B cell (primary cell): ENCODE measurements around the gene RAD9A. TPM values are rescaled to one million over a fixed set of nuclear protein-coding genes. Genes with fewer than 3 reads are reported as not detected.

Experiments
- ATAC-seq: fragments of 200-7000 bp; cut with Tn5 transposase; one replicate; pipeline ENCODE4 v1.10.0; 2021; ENCODE audit warnings: low read depth, mild to moderate bottlenecking, moderate number of reproducible peaks, moderate library complexity
- CTCF ChIA-PET: fragments of 350-600 bp; sonication (Branson Sonifier 250); formaldehyde crosslinking; loops from one replicate; lab custom pipeline; 2021; ENCODE audit warnings: antibody characterized with exemption, inconsistent platforms; lab: Charles Lee
- POLR2A ChIA-PET: fragments of 350-600 bp; sonication (Branson Sonifier 250); formaldehyde crosslinking; loops from one replicate; lab custom pipeline; 2021; ENCODE audit warnings: antibody characterized with exemption; lab: Charles Lee
- DNase-seq: peaks from one replicate; pipeline ENCODE4 v3.0.0; 2013
- H2AFZ ChIP-seq: 2 replicates; pipeline ENCODE4 v1.6.1; 2012; ENCODE audit warnings: mild to moderate bottlenecking, low read depth, low read length; ENCODE audit not compliant: insufficient read depth, poor library complexity, severe bottlenecking
- H3K27ac ChIP-seq, 2 donors: 1 replicate in 1 of 2; 2 replicates in 1 of 2; pipeline ENCODE4 v1.5.1; 2012 to 2013; ENCODE audit warnings: low read length in 2 of 2, mild to moderate bottlenecking in 2 of 2, moderate library complexity in 1 of 2
- H3K27me3 ChIP-seq, 4 experiments: fragments of 200-600 bp in 1 of 4; sonication (generic) in 1 of 4; replicated peaks in 1 of 4; 1 replicate in 2 of 4; 2 replicates in 2 of 4; pipeline versions ENCODE4 v1.6.1 to v1.7.0; 2013 to 2016; ENCODE audit warnings: low read length in 3 of 4, mild to moderate bottlenecking in 2 of 4, mixed read lengths in 1 of 4, moderate library complexity in 1 of 4; ENCODE audit not compliant: insufficient read depth in 4 of 4, control insufficient read depth in 3 of 4; ENCODE audit errors: control extremely low read depth in 1 of 4
- H3K36me3 ChIP-seq, 2 experiments: replicated peaks in 1 of 2; 1 replicate in 1 of 2; 2 replicates in 1 of 2; pipeline versions ENCODE4 v1.6.1 to v1.7.1; 2013; ENCODE audit warnings: low read length in 1 of 2; ENCODE audit not compliant: insufficient read depth in 2 of 2, control insufficient read depth in 1 of 2; ENCODE audit errors: control extremely low read depth in 1 of 2, extremely low read depth in 1 of 2
- H3K4me1 ChIP-seq, 2 donors: fragments of 200-600 bp in 1 of 2; sonication (generic) in 1 of 2; 1 replicate in 1 of 2; 2 replicates in 1 of 2; pipeline versions ENCODE4 v1.5.1 to v1.6.1; 2013 to 2017; ENCODE audit warnings: low read length in 2 of 2; ENCODE audit not compliant: control insufficient read depth in 2 of 2, insufficient read depth in 2 of 2
- H3K4me2 ChIP-seq: replicated peaks from 2 replicates; pipeline ENCODE3; 2012; ENCODE audit warnings: mild to moderate bottlenecking, low read depth, low read length; ENCODE audit not compliant: poor library complexity, severe bottlenecking
- H3K4me3 ChIP-seq, 5 experiments: fragments of 200-600 bp in 1 of 5; sonication (generic) in 1 of 5; 1 replicate in 3 of 5; 2 replicates in 2 of 5; pipeline versions ENCODE4 v1.5.1 to v1.7.0; 2011 to 2016; ENCODE audit warnings: low read length in 4 of 5, mild to moderate bottlenecking in 4 of 5, low read depth in 2 of 5, control low read depth in 1 of 5, moderate library complexity in 1 of 5; ENCODE audit not compliant: insufficient read depth in 1 of 5; ENCODE audit errors: control extremely low read depth in 1 of 5, extremely low read depth in 1 of 5
- H3K79me2 ChIP-seq: fragments of 200-600 bp; sonication (generic); one replicate; pipeline ENCODE4 v1.6.0; 2016; ENCODE audit warnings: low read length; ENCODE audit not compliant: control insufficient read depth, insufficient read depth
- H3K9ac ChIP-seq: fragments of 200-600 bp; sonication (generic); 2 replicates; pipeline ENCODE4 v1.6.1; 2017; ENCODE audit warnings: mild to moderate bottlenecking, low read length, moderate library complexity
- H3K9me3 ChIP-seq, 3 donors: one replicate each; pipeline versions ENCODE4 v1.6.1 to v1.7.1; 2013; ENCODE audit warnings: low read length in 2 of 3; ENCODE audit not compliant: control insufficient read depth in 2 of 3, insufficient read depth in 1 of 3; ENCODE audit errors: control extremely low read depth in 1 of 3
- H4K20me1 ChIP-seq: 2 replicates; pipeline ENCODE4 v1.6.0; 2012; ENCODE audit warnings: mild to moderate bottlenecking, low read length; ENCODE audit not compliant: insufficient read depth, control insufficient read depth, poor library complexity, severe bottlenecking
- H3K27ac Mint-ChIP-seq: one replicate; pipeline ENCODE4 v1.8.0; 2021; ENCODE audit warnings: mixed read lengths
- H3K27me3 Mint-ChIP-seq: one replicate; pipeline ENCODE4 v1.8.0; 2021; ENCODE audit warnings: mixed read lengths
- H3K4me1 Mint-ChIP-seq: one replicate; pipeline ENCODE4 v1.8.0; 2021; ENCODE audit warnings: mixed read lengths
- H3K4me3 Mint-ChIP-seq: one replicate; pipeline ENCODE4 v1.8.0; 2021; ENCODE audit warnings: mixed read lengths
- H3K9me3 Mint-ChIP-seq: one replicate; pipeline ENCODE4 v1.8.0; 2022; ENCODE audit warnings: mixed read lengths; ENCODE audit not compliant: insufficient read depth
- CTCF ChIP-seq: fragments of 200-600 bp; IDR thresholded peaks from one replicate; pipeline ENCODE4 v1.8.0; 2022; ENCODE audit warnings: antibody characterized with exemption, mild to moderate bottlenecking
- EZH2 ChIP-seq: IDR thresholded peaks from 2 replicates; pipeline ENCODE4 v1.6.1; 2012; ENCODE audit warnings: borderline replicate concordance, low read depth, mild to moderate bottlenecking, moderate library complexity, low read length; ENCODE audit not compliant: insufficient read depth, poor library complexity, severe bottlenecking
- WGBS: methylation state at CpG from one replicate; pipeline ENCODE4 v1.1.5; 2013; ENCODE audit warnings: missing lambda C conversion rate; ENCODE audit not compliant: insufficient coverage; 5-methylcytosine and 5-hydroxymethylcytosine counted together
- intact Hi-C: fragments of 100-400 bp; cut with micrococcal nuclease; formaldehyde crosslinking; loops from one replicate; pipeline ENCODE4 v1.10.0; 2022
- polyA plus RNA-seq: library from polyadenylated mRNA; depleted of rRNA; stranded (reverse); fragments of >200 nt; gene quantifications from 2 replicates; pipeline ENCODE4 v1.2.3, GENCODE V29; 2012
- total RNA-seq, 2 donors: library from RNA; stranded (reverse); fragments of 120-200 nt in 1 of 2; gene quantifications; 1 replicate in 1 of 2; 2 replicates in 1 of 2; pipeline versions ENCODE4 v1.2.3 to v1.2.4, GENCODE V29; 2013 to 2022

The RAD9A gene
- total and polyA plus RNA-seq, 2 donors (not counting 1 experiment from before 2014, with no cell fraction given): 50.6 to 76.8 TPM

- no peaks in the 10 kb centered on the region for H3K9me3 ChIP-seq
- no peaks in the 10 kb centered on the region for H3K27me3 Mint-ChIP-seq
- peak overlapping the region; percentile 100 for H3K27ac Mint-ChIP-seq
- DNase-seq (peak; percentile 23), ATAC-seq (no peak)
- no peaks in the 10 kb centered on the region for H3K27me3 ChIP-seq
- peaks cover 72 to 81% of the 10 kb centered on the region in 2 donors for H3K4me1 ChIP-seq
- peaks cover 71% of the 10 kb centered on the region for H3K79me2 ChIP-seq
- ChIA-PET CTCF (interaction anchor here (0.6 to 42.2 kb wide), 19 partner anchors 0 to 275 kb away, joined by 3 to 2379 read pairs (median 4); partner anchors contain the start of genes AIP, ANKRD13D, CDK2AP2 and CLCF1), POLR2A (interaction anchor here (0.6 to 9.0 kb wide), 28 partner anchors 7 to 1235 kb away, joined by 3 to 323 read pairs (median 5); partner anchors contain the start of genes AIP, ALDH3B1, ANKRD13D and CLCF1)
- peaks cover 86% of the 10 kb centered on the region for H3K4me1 Mint-ChIP-seq
- H3K4me2 ChIP-seq: peak overlapping the region; percentile 97
- H3K36me3 ChIP-seq: peaks cover 0 to 9% of the 10 kb centered on the region in 2 experiments
- peak overlapping the region; percentile 96 for H3K4me3 Mint-ChIP-seq
- no peak for TF ChIP-seq CTCF
- no peak for TF ChIP-seq EZH2
- no peak overlapping the region for H2AFZ ChIP-seq
- H3K4me3 ChIP-seq: peak overlapping the region in 4 of 5 experiments; percentile 41 to 93 (median 74)
- H4K20me1 ChIP-seq: peaks cover 20% of the 10 kb centered on the region
- peak overlapping the region; percentile 94 to 96 for H3K27ac ChIP-seq
- intact Hi-C loops: loop anchor here (1.0 to 10.0 kb wide), 2 partner anchors 115 to 450 kb away; partner anchors contain the start of gene TMEM134
- H3K9me3 Mint-ChIP-seq: no peaks in the 10 kb centered on the region
- peak overlapping the region; percentile 78 for H3K9ac ChIP-seq
- 52% methylated on average over 2 of the region's 8 CpGs for WGBS
Observed at GRCh38 chr11:67354075-67355022, 37.4 kb upstream of the RAD9A start.
